Thymus (tissue), 11 donors: Measurements from ENCODE around the gene EDC4. TPM values are rescaled to one million over a fixed set of nuclear protein-coding genes. Genes with fewer than 3 reads are reported as not detected.

ENCODE experiments used
- DNase-seq, 9 donors: peaks; one replicate each; pipeline ENCODE4 v3.0.0-alpha.2; 2013; ENCODE audit warnings: low spot score in 9 of 9, low read depth in 6 of 9, missing footprints in 1 of 9
- H3K27ac ChIP-seq, 2 donors: one replicate each; pipeline ENCODE4 v1.5.1; 2013; ENCODE audit warnings: control low read depth in 1 of 2, low read depth in 1 of 2, low read length in 1 of 2, mild to moderate bottlenecking in 1 of 2, moderate library complexity in 1 of 2
- H3K27me3 ChIP-seq, 2 donors: one replicate each; pipeline ENCODE4 v1.5.1; 2013; ENCODE audit warnings: low read length in 1 of 2; ENCODE audit not compliant: control insufficient read depth in 2 of 2, insufficient read depth in 1 of 2
- H3K36me3 ChIP-seq, 2 donors: one replicate each; pipeline ENCODE4 v1.5.1; 2013; ENCODE audit warnings: low read length in 1 of 2, mild to moderate bottlenecking in 1 of 2, moderate library complexity in 1 of 2; ENCODE audit not compliant: control insufficient read depth in 2 of 2, insufficient read depth in 2 of 2
- H3K4me1 ChIP-seq, 2 donors: one replicate each; pipeline ENCODE4 v1.5.1; 2013; ENCODE audit warnings: low read length in 2 of 2; ENCODE audit not compliant: control insufficient read depth in 2 of 2, insufficient read depth in 2 of 2
- H3K4me3 ChIP-seq, 2 donors: one replicate each; pipeline ENCODE4 v1.5.1; 2013; ENCODE audit warnings: low read length in 2 of 2, control low read depth in 1 of 2, mild to moderate bottlenecking in 1 of 2
- H3K9me3 ChIP-seq, 2 donors: one replicate each; pipeline ENCODE4 v1.5.1; 2013; ENCODE audit warnings: low read length in 1 of 2, mild to moderate bottlenecking in 1 of 2; ENCODE audit not compliant: control insufficient read depth in 2 of 2, insufficient read depth in 1 of 2
- WGBS: extraction: QIAGEN DNeasy Blood & Tissue Kit; methylation state at CpG from one replicate; pipeline ENCODE4 v1.1.7; 2013; 5-methylcytosine and 5-hydroxymethylcytosine counted together
- polyA plus RNA-seq: library from polyadenylated mRNA; stranded (reverse); fragments of 200-250 nt; gene quantifications from one replicate; pipeline ENCODE4 v1.2.3, GENCODE V29; 2013
- total RNA-seq: library from RNA; stranded (reverse); fragments of 120-200 nt; gene quantifications from one replicate; pipeline ENCODE4 v1.2.4, GENCODE V29; 2013
- donor health status: healthy.

EDC4 gene
- total and polyA plus RNA-seq, 2 donors, result 39.7 to 45.0 TPM

- Histone ChIP-seq H3K36me3 (peaks cover 54 to 80% of the 10 kb centered on the region in 2 donors), H3K27ac (no peak overlapping the region), H3K9me3 (no peaks in the 10 kb centered on the region), H3K27me3 (no peaks in the 10 kb centered on the region), H3K4me3 (no peak overlapping the region), H3K4me1 (peaks cover 0 to 11% of the 10 kb centered on the region in 2 donors)
- whole genome bisulfite sequencing, result 98% methylated on average over 17 of the region's 17 CpGs
- DNase-seq, result no peak
These were observed 57.9 kb downstream of the EDC4 start for GRCh38 chr16:67930678-67931211.

Other genes starting within 250 kb of the EDC4 start
- 19.7 TPM for gene CARMIL2, start 227.9 kb upstream of the EDC4 start, total RNA-seq
- gene CARMIL2, start 227.9 kb upstream of the EDC4 start, polyA plus RNA-seq, result 85.6 TPM
- gene ACD, start 212.8 kb upstream of the EDC4 start, total RNA-seq, result 15.3 TPM
- 23.4 TPM for gene ACD, start 212.8 kb upstream of the EDC4 start, polyA plus RNA-seq
- gene PARD6A, start 212.1 kb upstream of the EDC4 start, total RNA-seq, result 4.6 TPM
- 5.9 TPM for gene PARD6A, start 212.1 kb upstream of the EDC4 start, polyA plus RNA-seq
- gene ENKD1, start 206.3 kb upstream of the EDC4 start, total RNA-seq, result 12.0 TPM
- gene ENKD1, start 206.3 kb upstream of the EDC4 start, polyA plus RNA-seq, result 31.3 TPM
- gene C16orf86, start 206.2 kb upstream of the EDC4 start, total RNA-seq, result 5.3 TPM
- 9.4 TPM for gene C16orf86, start 206.2 kb upstream of the EDC4 start, polyA plus RNA-seq
- gene GFOD2, start 153.7 kb upstream of the EDC4 start, total RNA-seq, result 10.2 TPM
- 11.3 TPM for gene GFOD2, start 153.7 kb upstream of the EDC4 start, polyA plus RNA-seq
- 3.7 TPM for gene RANBP10, start 66.5 kb upstream of the EDC4 start, total RNA-seq
- 10.7 TPM for gene RANBP10, start 66.5 kb upstream of the EDC4 start, polyA plus RNA-seq
- 0.76 TPM for gene TSNAXIP1, start 66.2 kb upstream of the EDC4 start, total RNA-seq
- gene TSNAXIP1, start 66.2 kb upstream of the EDC4 start, polyA plus RNA-seq, result 2.0 TPM
- 38.2 TPM for gene THAP11, start 30.7 kb upstream of the EDC4 start, total RNA-seq
- 25.7 TPM for gene THAP11, start 30.7 kb upstream of the EDC4 start, polyA plus RNA-seq
- gene NUTF2, start 26.1 kb upstream of the EDC4 start, total RNA-seq, result 50.7 TPM
- 106 TPM for gene NUTF2, start 26.1 kb upstream of the EDC4 start, polyA plus RNA-seq
- gene CENPT, start 25.4 kb upstream of the EDC4 start, total RNA-seq, result 25.4 TPM
- gene CENPT, start 25.4 kb upstream of the EDC4 start, polyA plus RNA-seq, result 101 TPM
- gene NRN1L, start 11.8 kb downstream of the EDC4 start, total RNA-seq, result 0.28 TPM
- gene NRN1L, start 11.8 kb downstream of the EDC4 start, polyA plus RNA-seq, result 5.6 TPM
- 8.8 TPM for gene PSKH1, start 20.2 kb downstream of the EDC4 start, total RNA-seq
- gene PSKH1, start 20.2 kb downstream of the EDC4 start, polyA plus RNA-seq, result 12.6 TPM
- gene CTRL, start 58.8 kb downstream of the EDC4 start, total RNA-seq, result 0.61 TPM
- gene CTRL, start 58.8 kb downstream of the EDC4 start, polyA plus RNA-seq, result 6.4 TPM
- gene PSMB10, start 63.8 kb downstream of the EDC4 start, total RNA-seq, result 258 TPM
- gene PSMB10, start 63.8 kb downstream of the EDC4 start, polyA plus RNA-seq, result 109 TPM
- gene LCAT, start 71.1 kb downstream of the EDC4 start, total RNA-seq, result 4.4 TPM
- 51.9 TPM for gene LCAT, start 71.1 kb downstream of the EDC4 start, polyA plus RNA-seq
- gene SLC12A4, start 95.6 kb downstream of the EDC4 start, total RNA-seq, result 13.4 TPM
- gene SLC12A4, start 95.6 kb downstream of the EDC4 start, polyA plus RNA-seq, result 22.6 TPM
- 0.14 TPM for gene DPEP3, start 107.4 kb downstream of the EDC4 start, total RNA-seq
- gene DPEP3, start 107.4 kb downstream of the EDC4 start, polyA plus RNA-seq, result 0.23 TPM
- 5.6 TPM for gene DPEP2, start 126.4 kb downstream of the EDC4 start, total RNA-seq
- 19.0 TPM for gene DPEP2, start 126.4 kb downstream of the EDC4 start, polyA plus RNA-seq
- gene DPEP2NB, start 142.9 kb downstream of the EDC4 start, total RNA-seq, result not detected
- gene DPEP2NB, start 142.9 kb downstream of the EDC4 start, polyA plus RNA-seq, result 0.18 TPM
- 10.6 TPM for gene DDX28, start 150.2 kb downstream of the EDC4 start, total RNA-seq
- 11.9 TPM for gene DDX28, start 150.2 kb downstream of the EDC4 start, polyA plus RNA-seq
- gene DUS2, start 150.2 kb downstream of the EDC4 start, total RNA-seq, result 11.1 TPM
- gene DUS2, start 150.2 kb downstream of the EDC4 start, polyA plus RNA-seq, result 12.2 TPM
- 149 TPM for gene NFATC3, start 212.3 kb downstream of the EDC4 start, total RNA-seq
- gene NFATC3, start 212.3 kb downstream of the EDC4 start, polyA plus RNA-seq, result 37.4 TPM